Measurements from ENCODE around the gene SCRN2.

DNA sequence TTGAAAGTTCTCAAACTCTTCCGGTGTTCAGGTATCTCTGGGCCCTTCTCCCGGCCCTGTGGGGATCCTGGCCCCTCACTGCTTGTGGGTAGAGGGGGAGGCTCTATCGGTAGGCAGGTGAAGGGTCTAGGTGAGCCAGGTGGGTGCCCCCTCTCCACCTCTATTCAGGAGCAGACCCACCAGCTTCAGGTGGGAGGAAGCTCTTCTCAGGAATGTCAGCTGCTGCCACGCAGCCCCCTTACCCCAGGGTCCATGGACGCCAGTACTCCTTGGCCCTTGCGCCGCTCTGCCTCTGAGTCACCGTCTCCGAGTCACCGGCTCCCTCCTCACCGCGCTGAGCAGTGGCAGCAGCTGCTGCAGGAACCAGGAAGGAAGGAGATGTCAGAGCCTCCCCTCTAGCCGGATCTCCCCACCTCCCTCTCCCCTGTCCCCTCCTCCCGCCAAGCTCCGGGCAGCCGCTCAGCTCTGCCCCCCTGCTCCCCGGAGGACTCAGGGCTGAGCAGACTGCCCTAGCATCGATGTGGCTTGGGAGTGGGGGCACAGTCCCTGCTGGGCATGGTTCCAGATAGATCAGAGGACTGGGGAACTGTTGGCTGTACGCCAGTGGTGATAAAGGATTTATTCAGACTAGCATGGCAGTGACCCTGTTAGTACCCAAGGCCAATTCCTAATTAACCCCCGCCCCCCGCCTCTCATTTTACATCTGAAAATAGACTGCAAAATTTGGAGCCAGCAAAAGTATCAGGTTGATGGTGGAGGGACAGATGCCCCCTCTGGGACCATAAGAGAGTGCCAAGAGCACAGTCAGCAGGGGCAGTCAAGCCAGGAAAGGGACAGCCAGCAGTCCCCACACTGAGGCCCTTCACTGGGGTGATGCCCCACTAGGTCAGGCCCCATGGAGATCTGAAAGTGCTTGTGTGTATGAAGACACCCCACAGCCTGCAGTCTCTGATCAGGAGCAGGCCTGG is 19.4 kb downstream of the SCRN2 start, which contains the start of gene OSBPL7:
- TF ChIP-seq, protein P1, sequence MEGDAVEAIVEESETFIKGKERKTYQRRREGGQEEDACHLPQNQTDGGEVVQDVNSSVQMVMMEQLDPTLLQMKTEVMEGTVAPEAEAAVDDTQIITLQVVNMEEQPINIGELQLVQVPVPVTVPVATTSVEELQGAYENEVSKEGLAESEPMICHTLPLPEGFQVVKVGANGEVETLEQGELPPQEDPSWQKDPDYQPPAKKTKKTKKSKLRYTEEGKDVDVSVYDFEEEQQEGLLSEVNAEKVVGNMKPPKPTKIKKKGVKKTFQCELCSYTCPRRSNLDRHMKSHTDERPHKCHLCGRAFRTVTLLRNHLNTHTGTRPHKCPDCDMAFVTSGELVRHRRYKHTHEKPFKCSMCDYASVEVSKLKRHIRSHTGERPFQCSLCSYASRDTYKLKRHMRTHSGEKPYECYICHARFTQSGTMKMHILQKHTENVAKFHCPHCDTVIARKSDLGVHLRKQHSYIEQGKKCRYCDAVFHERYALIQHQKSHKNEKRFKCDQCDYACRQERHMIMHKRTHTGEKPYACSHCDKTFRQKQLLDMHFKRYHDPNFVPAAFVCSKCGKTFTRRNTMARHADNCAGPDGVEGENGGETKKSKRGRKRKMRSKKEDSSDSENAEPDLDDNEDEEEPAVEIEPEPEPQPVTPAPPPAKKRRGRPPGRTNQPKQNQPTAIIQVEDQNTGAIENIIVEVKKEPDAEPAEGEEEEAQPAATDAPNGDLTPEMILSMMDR (conservative IDR thresholded peaks at IDR 0.05; ENCODE audit: low read depth in 2 of 2) = peak; percentile 35 to 84; a peak in 3 of 4 replicates
- TF ChIP-seq EZH2 (IDR thresholded peaks at IDR 0.05; ENCODE audit: low read depth, unreplicated experiment) (no peak), CREB1 (CRISPR knock-in tag; IDR thresholded peaks at IDR 0.05; ENCODE audit: low read depth) (no peak), POLR2AphosphoS5 (IDR thresholded peaks at IDR 0.05; ENCODE audit: low read depth) (peak; percentile 53), NANOG (IDR thresholded peaks at IDR 0.05; ENCODE audit: borderline replicate concordance) (no peak), EZH2phosphoT487 (IDR thresholded peaks at IDR 0.05; ENCODE audit: unreplicated experiment) (no peak)
- TF ChIP-seq, protein P2, sequence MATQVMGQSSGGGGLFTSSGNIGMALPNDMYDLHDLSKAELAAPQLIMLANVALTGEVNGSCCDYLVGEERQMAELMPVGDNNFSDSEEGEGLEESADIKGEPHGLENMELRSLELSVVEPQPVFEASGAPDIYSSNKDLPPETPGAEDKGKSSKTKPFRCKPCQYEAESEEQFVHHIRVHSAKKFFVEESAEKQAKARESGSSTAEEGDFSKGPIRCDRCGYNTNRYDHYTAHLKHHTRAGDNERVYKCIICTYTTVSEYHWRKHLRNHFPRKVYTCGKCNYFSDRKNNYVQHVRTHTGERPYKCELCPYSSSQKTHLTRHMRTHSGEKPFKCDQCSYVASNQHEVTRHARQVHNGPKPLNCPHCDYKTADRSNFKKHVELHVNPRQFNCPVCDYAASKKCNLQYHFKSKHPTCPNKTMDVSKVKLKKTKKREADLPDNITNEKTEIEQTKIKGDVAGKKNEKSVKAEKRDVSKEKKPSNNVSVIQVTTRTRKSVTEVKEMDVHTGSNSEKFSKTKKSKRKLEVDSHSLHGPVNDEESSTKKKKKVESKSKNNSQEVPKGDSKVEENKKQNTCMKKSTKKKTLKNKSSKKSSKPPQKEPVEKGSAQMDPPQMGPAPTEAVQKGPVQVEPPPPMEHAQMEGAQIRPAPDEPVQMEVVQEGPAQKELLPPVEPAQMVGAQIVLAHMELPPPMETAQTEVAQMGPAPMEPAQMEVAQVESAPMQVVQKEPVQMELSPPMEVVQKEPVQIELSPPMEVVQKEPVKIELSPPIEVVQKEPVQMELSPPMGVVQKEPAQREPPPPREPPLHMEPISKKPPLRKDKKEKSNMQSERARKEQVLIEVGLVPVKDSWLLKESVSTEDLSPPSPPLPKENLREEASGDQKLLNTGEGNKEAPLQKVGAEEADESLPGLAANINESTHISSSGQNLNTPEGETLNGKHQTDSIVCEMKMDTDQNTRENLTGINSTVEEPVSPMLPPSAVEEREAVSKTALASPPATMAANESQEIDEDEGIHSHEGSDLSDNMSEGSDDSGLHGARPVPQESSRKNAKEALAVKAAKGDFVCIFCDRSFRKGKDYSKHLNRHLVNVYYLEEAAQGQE (IDR thresholded peaks at IDR 0.05; ENCODE audit: unreplicated experiment) = no peak
- TF ChIP-seq, protein P3, sequence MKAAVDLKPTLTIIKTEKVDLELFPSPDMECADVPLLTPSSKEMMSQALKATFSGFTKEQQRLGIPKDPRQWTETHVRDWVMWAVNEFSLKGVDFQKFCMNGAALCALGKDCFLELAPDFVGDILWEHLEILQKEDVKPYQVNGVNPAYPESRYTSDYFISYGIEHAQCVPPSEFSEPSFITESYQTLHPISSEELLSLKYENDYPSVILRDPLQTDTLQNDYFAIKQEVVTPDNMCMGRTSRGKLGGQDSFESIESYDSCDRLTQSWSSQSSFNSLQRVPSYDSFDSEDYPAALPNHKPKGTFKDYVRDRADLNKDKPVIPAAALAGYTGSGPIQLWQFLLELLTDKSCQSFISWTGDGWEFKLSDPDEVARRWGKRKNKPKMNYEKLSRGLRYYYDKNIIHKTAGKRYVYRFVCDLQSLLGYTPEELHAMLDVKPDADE (IDR thresholded peaks at IDR 0.05) = no peak
